SK-N-SH (cell line): ENCODE results near the gene ARHGAP4. TPM values are rescaled to one million over a fixed set of nuclear protein-coding genes. Genes with fewer than 3 reads are reported as not detected.
A peak's percentile ranks its signal among the peaks of the same experiment; 100 is the strongest.

ENCODE experiments used
- CTCF ChIA-PET: fragments of 300-600, 350-600 bp; formaldehyde crosslinking; extraction: SDS; loops from one replicate; lab custom pipeline; 2021; lab: Yijun Ruan, JAX
- POLR2A ChIA-PET: fragments of 350-600 bp; sonication (Branson Sonifier 250); formaldehyde crosslinking; extraction: SDS; loops from one replicate; lab custom pipeline; 2020; ENCODE audit warnings: antibody characterized with exemption, inconsistent platforms; lab: Yijun Ruan, JAX
- DNase-seq: peaks from one replicate; pipeline ENCODE4 v3.0.0; 2012
- H2AFZ ChIP-seq: fragments of 200-600 bp; sonication (generic); 2 replicates; pipeline ENCODE4 v1.8.1; 2016; ENCODE audit warnings: antibody characterized with exemption, mild to moderate bottlenecking, low read depth
- H3F3A ChIP-seq: fragments of 200-600 bp; sonication (generic); replicated peaks from 2 replicates; pipeline ENCODE3; 2016; ENCODE audit warnings: antibody characterized with exemption, mild to moderate bottlenecking; ENCODE audit not compliant: insufficient read depth
- H3K27ac ChIP-seq, 2 experiments: fragments of 200-500 bp in 1 of 2; fragments of 200-600 bp in 1 of 2; sonication (Bioruptor generic) in 1 of 2; sonication (generic), shearing (Covaris generic) in 1 of 2; 2 replicates each; pipeline versions ENCODE4 v1.5.1 to v1.6.1; 2014 to 2016; ENCODE audit warnings: low read depth in 2 of 2, inconsistent platforms in 1 of 2, low read length in 1 of 2, mild to moderate bottlenecking in 1 of 2, mixed read lengths in 1 of 2
- H3K27me3 ChIP-seq: fragments of 200-600 bp; sonication (generic), shearing (Covaris generic); 2 replicates; pipeline ENCODE4 v1.6.1; 2016; ENCODE audit warnings: mixed run types; ENCODE audit not compliant: insufficient read depth
- H3K36me3 ChIP-seq, 2 experiments: fragments of 200-500 bp in 1 of 2; fragments of 200-600 bp in 1 of 2; sonication (Bioruptor generic) in 1 of 2; sonication (generic) in 1 of 2; replicated peaks in 1 of 2; 2 replicates each; pipeline versions ENCODE3 to v1.5.1; 2014 to 2016; ENCODE audit warnings: low read length in 1 of 2, mild to moderate bottlenecking in 1 of 2; ENCODE audit not compliant: insufficient read depth in 2 of 2, control insufficient read depth in 1 of 2
- H3K4me1 ChIP-seq, 2 experiments: fragments of 200-500 bp in 1 of 2; fragments of 200-600 bp in 1 of 2; sonication (Bioruptor generic) in 1 of 2; sonication (generic), shearing (Covaris generic) in 1 of 2; 2 replicates each; pipeline versions ENCODE4 v1.5.1 to v1.6.1; 2014 to 2016; ENCODE audit warnings: low read depth in 1 of 2, low read length in 1 of 2, mixed run types in 1 of 2; ENCODE audit not compliant: insufficient read depth in 2 of 2, control insufficient read depth in 1 of 2
- H3K4me2 ChIP-seq: fragments of 200-600 bp; sonication (generic), shearing (Covaris generic); 2 replicates; pipeline ENCODE4 v1.6.1; 2017; ENCODE audit warnings: mixed run types
- H3K4me3 ChIP-seq, 2 experiments: fragments of 200-500 bp in 1 of 2; fragments of 200-600 bp in 1 of 2; sonication (Bioruptor generic) in 1 of 2; sonication (generic), shearing (Covaris generic) in 1 of 2; 2 replicates each; pipeline versions ENCODE4 v1.5.1 to v1.8.1; 2014 to 2016; ENCODE audit warnings: low read depth in 2 of 2, inconsistent platforms in 1 of 2, low read length in 1 of 2, mild to moderate bottlenecking in 1 of 2, mixed read lengths in 1 of 2, moderate library complexity in 1 of 2
- H3K79me2 ChIP-seq: fragments of 200-600 bp; sonication (generic); 2 replicates; pipeline ENCODE4 v1.8.1; 2017; ENCODE audit warnings: mild to moderate bottlenecking; ENCODE audit not compliant: insufficient read depth
- H3K9ac ChIP-seq: fragments of 200-600 bp; sonication (generic); 2 replicates; pipeline ENCODE4 v1.6.1; 2017; ENCODE audit warnings: mixed run types
- H3K9me2 ChIP-seq: fragments of 200-600 bp; sonication (generic); 2 replicates; pipeline ENCODE4 v1.6.1; 2017; ENCODE audit warnings: mixed run types
- H3K9me3 ChIP-seq: fragments of 200-600 bp; sonication (generic); 2 replicates; pipeline ENCODE4 v1.6.1; 2017; ENCODE audit warnings: mixed run types, mild to moderate bottlenecking, moderate library complexity
- H4K20me1 ChIP-seq: fragments of 200-600 bp; sonication (generic); 2 replicates; pipeline ENCODE4 v1.6.1; 2017; ENCODE audit warnings: mild to moderate bottlenecking, mixed run types; ENCODE audit not compliant: insufficient read depth
- FOXM1 ChIP-seq: IDR thresholded peaks from 2 replicates; pipeline ENCODE4 v1.4.0; 2012; ENCODE audit warnings: low read depth, mild to moderate bottlenecking
- GABPA ChIP-seq: IDR thresholded peaks from 2 replicates; pipeline ENCODE4 v1.4.0; 2012; ENCODE audit warnings: low read depth, mild to moderate bottlenecking
- GATA2 ChIP-seq: sonication (generic); formaldehyde crosslinking; IDR thresholded peaks from 2 replicates; pipeline ENCODE4 v1.5.0; 2020; ENCODE audit warnings: mild to moderate bottlenecking, missing genetic modification reagents
- MXI1 ChIP-seq: IDR thresholded peaks from 2 replicates; pipeline ENCODE4 v1.6.1; 2012; ENCODE audit warnings: mild to moderate bottlenecking, low read depth, low read length, improper control_type of control experiment
- NRF1 ChIP-seq: IDR thresholded peaks from 2 replicates; pipeline ENCODE4 v1.6.1; 2012; ENCODE audit warnings: low read depth, mild to moderate bottlenecking, low read length
- POLR2AphosphoS5 ChIP-seq: IDR thresholded peaks from 2 replicates; pipeline ENCODE4 v1.6.1; 2012; ENCODE audit warnings: low read depth, low read length
- SIN3A ChIP-seq: IDR thresholded peaks from 2 replicates; pipeline ENCODE4 v1.6.1; 2012; ENCODE audit warnings: low read depth, mild to moderate bottlenecking, low read length, moderate library complexity, borderline replicate concordance
- TEAD4 ChIP-seq: IDR thresholded peaks from 2 replicates; pipeline ENCODE4 v1.4.0; 2012; ENCODE audit warnings: mild to moderate bottlenecking, borderline replicate concordance; ENCODE audit not compliant: insufficient read depth
- YY1 ChIP-seq: IDR thresholded peaks from 2 replicates; pipeline ENCODE4 v1.4.0; 2012; ENCODE audit warnings: low read depth, mild to moderate bottlenecking
- WGBS: methylation state at CpG from one replicate; pipeline ENCODE4 v1.1.6; 2017; ENCODE audit warnings: low lambda C conversion rate; 5-methylcytosine and 5-hydroxymethylcytosine counted together
- polyA plus RNA-seq, 3 experiments: library from polyadenylated mRNA; depleted of rRNA; stranded (reverse); fragments of >200 nt; gene quantifications; 2 replicates each; pipeline ENCODE4 v1.2.3, GENCODE V29; 2012
- TF ChIP-seq, protein P1 (sequence below): IDR thresholded peaks from 2 replicates; pipeline ENCODE4; 2012
- TF ChIP-seq, protein P2 (sequence below): IDR thresholded peaks from 2 replicates; pipeline ENCODE4 v1.4.0; 2012; ENCODE audit warnings: low read depth
- TF ChIP-seq, protein P3 (sequence below): IDR thresholded peaks from 2 replicates; pipeline ENCODE4 v1.4.0; 2012; ENCODE audit warnings: low read depth, borderline replicate concordance

Gene ARHGAP4
- polyA plus RNA-seq, 1 of the 3 experiments (the other 2 are of a cell fraction), result 1.6 TPM

DNA sequence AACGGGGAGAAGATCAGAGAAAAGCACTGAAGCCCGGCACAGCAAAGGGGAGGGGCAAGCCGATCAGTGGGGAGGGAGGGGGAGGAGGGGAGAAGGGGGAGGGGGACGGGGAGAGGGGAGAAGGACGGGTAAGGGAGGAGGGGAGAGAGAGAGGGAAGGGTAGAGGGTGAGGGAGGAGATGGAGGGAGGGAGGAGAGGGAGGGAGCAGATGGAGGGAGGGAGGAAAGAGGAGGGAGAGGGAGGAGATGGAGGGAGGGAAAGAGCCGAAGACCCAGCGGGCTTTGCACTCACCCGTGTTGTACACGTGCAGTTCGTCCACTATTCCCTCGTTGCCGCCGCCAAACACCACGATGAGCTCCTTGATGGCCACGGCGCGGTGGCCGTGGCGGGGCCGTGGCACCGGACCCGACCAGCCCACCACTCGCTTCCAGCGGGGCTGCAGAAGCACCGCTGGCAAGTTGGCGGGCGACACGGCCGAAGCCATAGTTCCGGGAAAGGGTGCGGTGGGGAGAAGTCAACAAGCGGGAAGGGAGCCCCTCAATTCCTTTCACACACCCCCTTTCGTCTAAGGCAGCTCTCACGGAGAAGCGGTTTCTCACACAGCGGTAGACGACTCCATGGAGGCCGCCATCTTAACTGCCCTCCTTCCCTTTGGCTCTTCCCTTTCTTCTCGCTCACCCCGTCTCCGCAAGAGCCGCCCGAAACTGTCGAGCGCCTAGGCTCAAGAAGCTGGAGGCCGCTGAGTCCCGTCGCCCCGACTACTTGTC lies 44.5 kb upstream of the ARHGAP4 start:
- H3K36me3 ChIP-seq, result peaks cover 0 to 4% of the 10 kb centered on the region in 2 experiments
- 0 out of 2 replicates have a peak overlapping the region, but pooled peaks have one; percentile 89 for H2AFZ ChIP-seq
- no peaks in the 10 kb centered on the region for H3K9me3 ChIP-seq
- H3K27ac ChIP-seq, result peak overlapping the region; percentile 99
- peak overlapping the region; percentile 80 for H3K4me2 ChIP-seq
- WGBS, result 2% methylated on average over 24 of the region's 49 CpGs
- no peak for TF ChIP-seq NRF1
- no peak for TF ChIP-seq GATA2
- TF ChIP-seq MXI1, result peak; percentile 41
- TF ChIP-seq GABPA, result no peak
- TF ChIP-seq, protein P1, sequence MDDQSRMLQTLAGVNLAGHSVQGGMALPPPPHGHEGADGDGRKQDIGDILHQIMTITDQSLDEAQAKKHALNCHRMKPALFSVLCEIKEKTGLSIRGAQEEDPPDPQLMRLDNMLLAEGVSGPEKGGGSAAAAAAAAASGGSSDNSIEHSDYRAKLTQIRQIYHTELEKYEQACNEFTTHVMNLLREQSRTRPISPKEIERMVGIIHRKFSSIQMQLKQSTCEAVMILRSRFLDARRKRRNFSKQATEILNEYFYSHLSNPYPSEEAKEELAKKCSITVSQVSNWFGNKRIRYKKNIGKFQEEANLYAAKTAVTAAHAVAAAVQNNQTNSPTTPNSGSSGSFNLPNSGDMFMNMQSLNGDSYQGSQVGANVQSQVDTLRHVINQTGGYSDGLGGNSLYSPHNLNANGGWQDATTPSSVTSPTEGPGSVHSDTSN, result 0 out of 2 replicates have a peak, but pooled peaks have one; percentile 8
- 0 out of 2 replicates have a peak, but pooled peaks have one; percentile 32 for TF ChIP-seq SIN3A
- 0 out of 2 replicates have a peak, but pooled peaks have one; percentile 7 for TF ChIP-seq TEAD4
- TF ChIP-seq, protein P2, sequence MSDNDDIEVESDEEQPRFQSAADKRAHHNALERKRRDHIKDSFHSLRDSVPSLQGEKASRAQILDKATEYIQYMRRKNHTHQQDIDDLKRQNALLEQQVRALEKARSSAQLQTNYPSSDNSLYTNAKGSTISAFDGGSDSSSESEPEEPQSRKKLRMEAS, result peak; percentile 87
- TF ChIP-seq, protein P3, sequence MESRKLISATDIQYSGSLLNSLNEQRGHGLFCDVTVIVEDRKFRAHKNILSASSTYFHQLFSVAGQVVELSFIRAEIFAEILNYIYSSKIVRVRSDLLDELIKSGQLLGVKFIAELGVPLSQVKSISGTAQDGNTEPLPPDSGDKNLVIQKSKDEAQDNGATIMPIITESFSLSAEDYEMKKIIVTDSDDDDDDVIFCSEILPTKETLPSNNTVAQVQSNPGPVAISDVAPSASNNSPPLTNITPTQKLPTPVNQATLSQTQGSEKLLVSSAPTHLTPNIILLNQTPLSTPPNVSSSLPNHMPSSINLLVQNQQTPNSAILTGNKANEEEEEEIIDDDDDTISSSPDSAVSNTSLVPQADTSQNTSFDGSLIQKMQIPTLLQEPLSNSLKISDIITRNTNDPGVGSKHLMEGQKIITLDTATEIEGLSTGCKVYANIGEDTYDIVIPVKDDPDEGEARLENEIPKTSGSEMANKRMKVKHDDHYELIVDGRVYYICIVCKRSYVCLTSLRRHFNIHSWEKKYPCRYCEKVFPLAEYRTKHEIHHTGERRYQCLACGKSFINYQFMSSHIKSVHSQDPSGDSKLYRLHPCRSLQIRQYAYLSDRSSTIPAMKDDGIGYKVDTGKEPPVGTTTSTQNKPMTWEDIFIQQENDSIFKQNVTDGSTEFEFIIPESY, result no peak
- TF ChIP-seq YY1, result peak; percentile 98
- TF ChIP-seq FOXM1, result peak; percentile 41; the same call in 1 of the 2 replicates
- peak; percentile 46; the same call in 1 of the 2 replicates for TF ChIP-seq POLR2AphosphoS5
- H3K27me3 ChIP-seq, result no peaks in the 10 kb centered on the region
- CTCF ChIA-PET, result interaction anchor here (1.1 to 11.6 kb wide), 6 partner anchors 22 to 207 kb away, joined by 3 to 179 read pairs (median 4); partner anchors contain the start of gene RENBP
- H3K4me3 ChIP-seq, result peak overlapping the region; percentile 90 to 98
- DNase-seq, result peak; percentile 77
- H3K9me2 ChIP-seq, result no peaks in the 10 kb centered on the region
- peak overlapping the region; percentile 98 for H3K9ac ChIP-seq
- H3K79me2 ChIP-seq, result peaks cover 71% of the 10 kb centered on the region
- peaks cover 7% of the 10 kb centered on the region for H3F3A ChIP-seq
- H4K20me1 ChIP-seq, result peaks cover 44% of the 10 kb centered on the region
- POLR2A ChIA-PET, result interaction anchor here (0.6 to 1.4 kb wide), 5 partner anchors 36 to 204 kb away, joined by 3 read pairs; partner anchors contain the start of genes IDH3G, NAA10 and SSR4
- H3K4me1 ChIP-seq, result peaks cover 16 to 51% of the 10 kb centered on the region in 2 experiments; a peak in 2 of 4 replicates
